ENCODE results near the gene RAPGEF1. TPM values are rescaled to one million over a fixed set of nuclear protein-coding genes. Genes with fewer than 3 reads are reported as not detected.

RAPGEF1 gene
- total RNA-seq, result 10 to 100 TPM; 59.7 to 73.0 TPM

- H3K36me3 ChIP-seq, result no peaks in the 10 kb centered on the region
- H3K27me3 ChIP-seq (replicated peaks; ENCODE audit: insufficient read depth), result no peaks in the 10 kb centered on the region
- ATAC-seq (ENCODE audit: insufficient number of reproducible peaks, low FRiP score, low read depth), result peak; percentile 29
- H3K4me3 ChIP-seq, result peak within 1 kb of the TSS; percentile 74
- peak within 1 kb of the TSS; percentile 59 to 66 for H3K27ac ChIP-seq
- peaks cover 6 to 36% of the 10 kb centered on the region in 2 donors for H3K4me1 ChIP-seq (ENCODE audit: control insufficient read depth in 1 of 2, low read depth in 2 of 2)
- peak; percentile 80 for TF ChIP-seq CTCF (IDR thresholded peaks at IDR 0.05)
- H3K9me3 ChIP-seq, result no peaks in the 10 kb centered on the region
- DNase-seq (ENCODE audit: low spot score), result no peak
Measured at GRCh38 chr9:131739959-131740648, at the start of gene RAPGEF1. Gene RAPGEF1, minus strand, starts transcription at chr9:131740076. Its CDS starts 246 bp downstream, at chr9:131739830.

GRCh38 chr9:131788851-131789250, 49.0 kb upstream of the RAPGEF1 start:
- Histone ChIP-seq H3K27me3 (replicated peaks; ENCODE audit: insufficient read depth) (no peaks in the 10 kb centered on the region), H3K4me1 (ENCODE audit: control insufficient read depth in 1 of 2, low read depth in 2 of 2) (no peaks in the 10 kb centered on the region), H3K9me3 (no peaks in the 10 kb centered on the region), H3K4me3 (no peak overlapping the region), H3K27ac (no peak overlapping the region), H3K36me3 (no peaks in the 10 kb centered on the region)
- DNase-seq (ENCODE audit: low spot score) (no peak), ATAC-seq (ENCODE audit: insufficient number of reproducible peaks, low FRiP score, low read depth) (no peak)
- TF ChIP-seq CTCF (IDR thresholded peaks at IDR 0.05), result no peak

GRCh38 chr9:131787838-131788237, 48.0 kb upstream of the RAPGEF1 start:
- no peaks in the 10 kb centered on the region for H3K4me1 ChIP-seq (ENCODE audit: control insufficient read depth in 1 of 2, low read depth in 2 of 2)
- H3K27me3 ChIP-seq (replicated peaks; ENCODE audit: insufficient read depth), result no peaks in the 10 kb centered on the region
- ATAC-seq (ENCODE audit: insufficient number of reproducible peaks, low FRiP score, low read depth) (no peak), DNase-seq (ENCODE audit: low spot score) (no peak)
- no peak overlapping the region for H3K27ac ChIP-seq
- TF ChIP-seq CTCF (IDR thresholded peaks at IDR 0.05), result no peak
- no peak overlapping the region for H3K4me3 ChIP-seq
- no peaks in the 10 kb centered on the region for H3K36me3 ChIP-seq
- H3K9me3 ChIP-seq, result no peaks in the 10 kb centered on the region

- Histone ChIP-seq H3K27ac (no peak overlapping the region), H3K36me3 (no peaks in the 10 kb centered on the region), H3K9me3 (no peaks in the 10 kb centered on the region), H3K4me3 (no peak overlapping the region), H3K4me1 (ENCODE audit: control insufficient read depth in 1 of 2, low read depth in 2 of 2) (no peaks in the 10 kb centered on the region), H3K27me3 (replicated peaks; ENCODE audit: insufficient read depth) (no peaks in the 10 kb centered on the region)
- no peak for DNase-seq (ENCODE audit: low spot score)
- TF ChIP-seq CTCF (IDR thresholded peaks at IDR 0.05), result no peak
- ATAC-seq (ENCODE audit: insufficient number of reproducible peaks, low FRiP score, low read depth), result no peak
Measured at GRCh38 chr9:131784748-131785501, 45.0 kb upstream of the RAPGEF1 start.

GRCh38 chr9:131781069-131781468, 41.2 kb upstream of the RAPGEF1 start:
- Histone ChIP-seq H3K4me3 (no peak overlapping the region), H3K27ac (no peak overlapping the region), H3K4me1 (ENCODE audit: control insufficient read depth in 1 of 2, low read depth in 2 of 2) (no peaks in the 10 kb centered on the region), H3K36me3 (no peaks in the 10 kb centered on the region), H3K27me3 (replicated peaks; ENCODE audit: insufficient read depth) (no peaks in the 10 kb centered on the region), H3K9me3 (no peaks in the 10 kb centered on the region)
- DNase-seq (ENCODE audit: low spot score), result no peak
- no peak for ATAC-seq (ENCODE audit: insufficient number of reproducible peaks, low FRiP score, low read depth)
- TF ChIP-seq CTCF (IDR thresholded peaks at IDR 0.05), result no peak

Measured in thoracic aorta (tissue), 2 donors.